Osteocyte (in vitro differentiated cells): ENCODE measurements around the gene DOHH. TPM values are rescaled to one million over a fixed set of nuclear protein-coding genes. Genes with fewer than 3 reads are reported as not detected.

Source experiments
- DNase-seq: peaks from one replicate; pipeline ENCODE4 v3.0.0; 2021; ENCODE audit warnings: mixed read lengths; ENCODE audit not compliant: unreplicated experiment; ENCODE audit errors: extremely low spot score
- H3K27ac Mint-ChIP-seq: one replicate; pipeline ENCODE4 v1.8.0; 2021; ENCODE audit warnings: mild to moderate bottlenecking, mixed read lengths; ENCODE audit not compliant: unreplicated experiment
- H3K27me3 Mint-ChIP-seq: one replicate; pipeline ENCODE4 v1.8.0; 2021; ENCODE audit warnings: mixed read lengths; ENCODE audit not compliant: unreplicated experiment
- H3K36me3 Mint-ChIP-seq: one replicate; pipeline ENCODE4 v1.8.0; 2021; ENCODE audit warnings: mixed read lengths; ENCODE audit not compliant: unreplicated experiment
- H3K4me1 Mint-ChIP-seq: one replicate; pipeline ENCODE4 v1.8.0; 2021; ENCODE audit warnings: mixed read lengths; ENCODE audit not compliant: unreplicated experiment
- H3K4me3 Mint-ChIP-seq: one replicate; pipeline ENCODE4 v1.8.0; 2021; ENCODE audit warnings: mild to moderate bottlenecking, moderate library complexity, mixed read lengths; ENCODE audit not compliant: unreplicated experiment
- H3K9me3 Mint-ChIP-seq: one replicate; pipeline ENCODE4 v1.8.0; 2021; ENCODE audit warnings: mixed read lengths; ENCODE audit not compliant: unreplicated experiment
- total RNA-seq: library from RNA; stranded (reverse); gene quantifications from 2 replicates; pipeline ENCODE4 v1.2.1, GENCODE V29; 2021
- TF ChIP-seq, protein P1 (sequence below): fragments of 200-600 bp; sonication (generic); IDR thresholded peaks from 2 replicates; pipeline ENCODE4 v1.5.0; 2021; ENCODE audit warnings: antibody characterized with exemption, mild to moderate bottlenecking, moderate library complexity

DOHH gene
- total RNA-seq, 1 donor from 2014 or later, result 10.8 TPM

DNA sequence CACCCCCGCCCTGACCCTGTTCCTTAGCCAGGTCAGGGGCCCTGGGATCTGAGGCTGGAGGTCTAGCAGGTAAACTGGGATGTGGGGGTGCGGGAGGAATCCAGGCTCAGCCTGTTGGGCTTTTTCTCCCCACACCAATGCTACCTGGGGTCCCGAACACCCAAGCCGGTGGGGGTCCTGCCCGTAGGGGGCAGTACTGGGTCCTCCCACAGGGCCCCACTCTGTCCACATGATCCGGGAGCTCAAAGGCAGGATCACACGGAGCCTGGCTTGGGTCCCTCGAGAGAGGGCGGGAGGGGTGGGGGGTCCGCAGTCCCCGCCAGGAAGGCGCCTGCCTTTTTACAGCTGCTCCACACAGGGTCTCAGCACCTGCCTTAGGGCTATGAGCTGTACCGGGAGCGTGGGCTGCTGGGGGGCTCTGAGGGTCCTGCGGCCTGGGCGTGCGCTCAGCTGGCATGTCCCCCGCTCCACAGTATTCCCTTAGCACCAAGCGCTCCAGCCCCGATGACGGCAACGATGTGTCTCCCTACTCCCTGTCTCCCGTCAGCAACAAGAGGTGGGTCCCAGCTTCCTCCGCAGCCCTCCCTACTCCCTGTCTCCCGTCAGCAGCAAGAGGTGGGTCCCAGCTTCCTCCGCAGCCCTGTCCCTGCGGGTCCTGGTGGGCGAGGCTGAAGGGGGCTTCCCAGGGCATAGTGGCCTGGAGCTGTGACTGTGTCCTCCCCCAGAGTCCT lies 26.2 kb upstream of the DOHH start:
- H3K27me3 Mint-ChIP-seq, result no peaks in the 10 kb centered on the region
- no peaks in the 10 kb centered on the region for H3K4me1 Mint-ChIP-seq
- no peak for DNase-seq
- H3K9me3 Mint-ChIP-seq, result no peaks in the 10 kb centered on the region
- H3K27ac Mint-ChIP-seq, result no peak overlapping the region
- no peak overlapping the region for H3K4me3 Mint-ChIP-seq
- peaks cover 15% of the 10 kb centered on the region for H3K36me3 Mint-ChIP-seq
- TF ChIP-seq, protein P1, sequence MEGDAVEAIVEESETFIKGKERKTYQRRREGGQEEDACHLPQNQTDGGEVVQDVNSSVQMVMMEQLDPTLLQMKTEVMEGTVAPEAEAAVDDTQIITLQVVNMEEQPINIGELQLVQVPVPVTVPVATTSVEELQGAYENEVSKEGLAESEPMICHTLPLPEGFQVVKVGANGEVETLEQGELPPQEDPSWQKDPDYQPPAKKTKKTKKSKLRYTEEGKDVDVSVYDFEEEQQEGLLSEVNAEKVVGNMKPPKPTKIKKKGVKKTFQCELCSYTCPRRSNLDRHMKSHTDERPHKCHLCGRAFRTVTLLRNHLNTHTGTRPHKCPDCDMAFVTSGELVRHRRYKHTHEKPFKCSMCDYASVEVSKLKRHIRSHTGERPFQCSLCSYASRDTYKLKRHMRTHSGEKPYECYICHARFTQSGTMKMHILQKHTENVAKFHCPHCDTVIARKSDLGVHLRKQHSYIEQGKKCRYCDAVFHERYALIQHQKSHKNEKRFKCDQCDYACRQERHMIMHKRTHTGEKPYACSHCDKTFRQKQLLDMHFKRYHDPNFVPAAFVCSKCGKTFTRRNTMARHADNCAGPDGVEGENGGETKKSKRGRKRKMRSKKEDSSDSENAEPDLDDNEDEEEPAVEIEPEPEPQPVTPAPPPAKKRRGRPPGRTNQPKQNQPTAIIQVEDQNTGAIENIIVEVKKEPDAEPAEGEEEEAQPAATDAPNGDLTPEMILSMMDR, result peak; percentile 26

- Mint-ChIP-seq H3K4me3 (no peak overlapping the region), H3K4me1 (no peaks in the 10 kb centered on the region), H3K27me3 (no peaks in the 10 kb centered on the region), H3K27ac (no peak overlapping the region), H3K36me3 (peaks cover 9% of the 10 kb centered on the region), H3K9me3 (no peaks in the 10 kb centered on the region)
- TF ChIP-seq, protein P1, result no peak
- no peak for DNase-seq
Observed at GRCh38 chr19:3524904-3525451, 24.5 kb upstream of the DOHH start.

- Mint-ChIP-seq H3K4me3 (no peak overlapping the region), H3K4me1 (no peaks in the 10 kb centered on the region), H3K36me3 (peaks cover 9% of the 10 kb centered on the region), H3K27ac (no peak overlapping the region), H3K27me3 (no peaks in the 10 kb centered on the region), H3K9me3 (no peaks in the 10 kb centered on the region)
- TF ChIP-seq, protein P1, result no peak
- DNase-seq, result no peak
Observed at GRCh38 chr19:3524078-3524842, 23.8 kb upstream of the DOHH start.

GRCh38 chr19:3523361-3524077 lies 23.0 kb upstream of the DOHH start:
- Mint-ChIP-seq H3K27me3 (no peaks in the 10 kb centered on the region), H3K9me3 (no peaks in the 10 kb centered on the region), H3K4me3 (no peak overlapping the region), H3K27ac (no peak overlapping the region), H3K36me3 (peaks cover 9% of the 10 kb centered on the region), H3K4me1 (no peaks in the 10 kb centered on the region)
- DNase-seq, result no peak
- TF ChIP-seq, protein P1, result no peak
